ENCODE results near the gene CCK.

- TF ChIP-seq POLR2A (IDR thresholded peaks at IDR 0.05; ENCODE audit: low read depth, low read length) (no peak), POLR2AphosphoS5 (IDR thresholded peaks at IDR 0.05; ENCODE audit: low read depth, low read length) (no peak), TAF1 (IDR thresholded peaks at IDR 0.05; ENCODE audit: borderline replicate concordance, low read depth, low read length) (no peak)
Measured at GRCh38 chr3:42230860-42231259, 35.1 kb downstream of the CCK start.

Data from GM12892 (cell line).